Progenitor cell of endocrine pancreas (in vitro differentiated cells): Measurements from ENCODE around the gene TPBGL. TPM values are rescaled to one million over a fixed set of nuclear protein-coding genes. Genes with fewer than 3 reads are reported as not detected.

Experiments
- DNase-seq: peaks from one replicate; pipeline ENCODE4 v3.0.0; 2021; ENCODE audit warnings: low spot score; ENCODE audit not compliant: unreplicated experiment
- H3K27ac Mint-ChIP-seq: 2 replicates; pipeline ENCODE4 v1.8.0; 2021; ENCODE audit warnings: mild to moderate bottlenecking, moderate library complexity, mixed read lengths
- H3K27me3 Mint-ChIP-seq: 2 replicates; pipeline ENCODE4 v1.8.0; 2021; ENCODE audit warnings: mixed read lengths
- H3K36me3 Mint-ChIP-seq: 2 replicates; pipeline ENCODE4 v1.8.0; 2022; ENCODE audit warnings: mixed read lengths; ENCODE audit not compliant: insufficient read depth
- H3K4me1 Mint-ChIP-seq: 2 replicates; pipeline ENCODE4 v1.8.0; 2021; ENCODE audit warnings: low read depth, mixed read lengths
- H3K4me3 Mint-ChIP-seq: 2 replicates; pipeline ENCODE4 v1.8.0; 2021; ENCODE audit warnings: low read depth, mild to moderate bottlenecking, moderate library complexity, mixed read lengths
- H3K9me3 Mint-ChIP-seq: 2 replicates; pipeline ENCODE4 v1.8.0; 2021; ENCODE audit warnings: low read depth, mixed read lengths
- total RNA-seq: library from RNA; stranded (reverse); gene quantifications from 2 replicates; pipeline ENCODE4 v1.2.1, GENCODE V29; 2021
- TF ChIP-seq, protein P1 (sequence below): fragments of 200-600 bp; sonication (generic); IDR thresholded peaks from one replicate; pipeline ENCODE4 v1.5.0; 2021; ENCODE audit warnings: antibody characterized with exemption, mild to moderate bottlenecking; ENCODE audit not compliant: unreplicated experiment

Gene TPBGL
- total RNA-seq, 1 donor from 2014 or later = not detected

- DNase-seq = no peak
- peaks cover 3% of the 10 kb centered on the region for H3K4me1 Mint-ChIP-seq
- no peaks in the 10 kb centered on the region for H3K9me3 Mint-ChIP-seq
- no peak overlapping the region for H3K4me3 Mint-ChIP-seq
- H3K27me3 Mint-ChIP-seq = peaks cover 56% of the 10 kb centered on the region
- H3K27ac Mint-ChIP-seq = no peak overlapping the region
- H3K36me3 Mint-ChIP-seq = no peaks in the 10 kb centered on the region
- TF ChIP-seq, protein P1, sequence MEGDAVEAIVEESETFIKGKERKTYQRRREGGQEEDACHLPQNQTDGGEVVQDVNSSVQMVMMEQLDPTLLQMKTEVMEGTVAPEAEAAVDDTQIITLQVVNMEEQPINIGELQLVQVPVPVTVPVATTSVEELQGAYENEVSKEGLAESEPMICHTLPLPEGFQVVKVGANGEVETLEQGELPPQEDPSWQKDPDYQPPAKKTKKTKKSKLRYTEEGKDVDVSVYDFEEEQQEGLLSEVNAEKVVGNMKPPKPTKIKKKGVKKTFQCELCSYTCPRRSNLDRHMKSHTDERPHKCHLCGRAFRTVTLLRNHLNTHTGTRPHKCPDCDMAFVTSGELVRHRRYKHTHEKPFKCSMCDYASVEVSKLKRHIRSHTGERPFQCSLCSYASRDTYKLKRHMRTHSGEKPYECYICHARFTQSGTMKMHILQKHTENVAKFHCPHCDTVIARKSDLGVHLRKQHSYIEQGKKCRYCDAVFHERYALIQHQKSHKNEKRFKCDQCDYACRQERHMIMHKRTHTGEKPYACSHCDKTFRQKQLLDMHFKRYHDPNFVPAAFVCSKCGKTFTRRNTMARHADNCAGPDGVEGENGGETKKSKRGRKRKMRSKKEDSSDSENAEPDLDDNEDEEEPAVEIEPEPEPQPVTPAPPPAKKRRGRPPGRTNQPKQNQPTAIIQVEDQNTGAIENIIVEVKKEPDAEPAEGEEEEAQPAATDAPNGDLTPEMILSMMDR = no peak
Observed at GRCh38 chr11:75246671-75247350, 6.2 kb downstream of the TPBGL start.

DNA sequence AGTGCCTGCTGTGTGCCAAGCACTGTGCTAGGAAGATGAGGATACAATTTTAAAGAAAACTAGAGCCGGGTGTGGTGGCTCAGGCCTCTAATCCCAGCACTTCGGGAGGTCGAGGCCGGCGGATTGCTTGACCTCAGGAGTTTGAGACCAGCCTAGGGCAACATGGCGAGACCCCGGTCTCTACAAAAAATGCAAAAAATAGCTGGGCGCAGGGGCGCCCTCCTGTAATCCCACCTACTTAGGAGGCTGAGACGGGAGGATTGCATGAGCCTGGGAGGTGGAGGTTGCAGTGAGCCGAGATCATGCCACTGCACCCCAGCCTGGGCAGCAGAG lies 8.3 kb downstream of the TPBGL start:
- Mint-ChIP-seq H3K4me1 (no peaks in the 10 kb centered on the region), H3K36me3 (no peaks in the 10 kb centered on the region), H3K9me3 (peaks cover 5% of the 10 kb centered on the region), H3K4me3 (no peak overlapping the region), H3K27me3 (peaks cover 40% of the 10 kb centered on the region), H3K27ac (no peak overlapping the region)
- TF ChIP-seq, protein P1 = peak; percentile 21
- DNase-seq = no peak

DNA sequence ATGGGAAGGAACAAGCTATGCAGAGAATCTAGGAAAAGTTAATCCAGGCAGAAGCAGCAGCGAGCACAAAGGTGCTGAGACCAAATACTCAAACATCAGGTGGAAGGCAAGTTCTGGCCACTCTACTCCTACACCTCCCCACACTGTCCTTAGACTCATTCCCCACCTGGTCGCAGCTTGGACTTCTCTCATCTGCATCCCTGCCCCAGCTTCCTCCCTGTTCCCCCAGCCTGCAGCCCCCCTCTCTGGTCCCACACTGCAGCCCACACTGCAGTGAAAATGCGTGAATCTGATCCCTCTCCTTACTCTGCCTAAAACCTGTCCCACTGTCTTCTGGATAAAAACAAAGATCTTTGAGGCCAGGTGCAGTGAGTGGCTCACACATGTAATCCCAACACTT lies 9.1 kb downstream of the TPBGL start:
- Mint-ChIP-seq H3K4me3 (no peak overlapping the region), H3K9me3 (peaks cover 8% of the 10 kb centered on the region), H3K36me3 (no peaks in the 10 kb centered on the region), H3K27me3 (peaks cover 32% of the 10 kb centered on the region), H3K27ac (no peak overlapping the region), H3K4me1 (no peaks in the 10 kb centered on the region)
- no peak for DNase-seq
- TF ChIP-seq, protein P1 = no peak

DNA sequence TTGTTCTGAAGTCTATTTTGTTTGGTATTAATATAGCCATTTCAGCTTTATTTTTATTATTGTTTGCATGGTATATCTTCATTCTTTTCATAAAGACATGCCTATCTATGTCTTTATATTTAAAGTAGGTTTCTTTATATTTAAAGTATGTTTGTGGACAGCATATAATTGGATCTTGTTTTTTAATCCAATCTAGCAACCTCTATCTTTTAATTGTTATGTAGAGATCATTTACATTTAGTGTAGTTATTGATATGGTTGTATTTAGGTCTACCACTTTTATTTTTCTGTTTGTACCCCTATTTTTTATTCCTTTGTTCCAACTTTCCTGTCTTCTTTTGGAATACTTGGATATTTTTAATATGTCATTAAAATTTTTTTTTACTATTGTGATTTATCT lies 13.8 kb downstream of the TPBGL start:
- H3K9me3 Mint-ChIP-seq = peaks cover 8% of the 10 kb centered on the region
- TF ChIP-seq, protein P1 = no peak
- peaks cover 25% of the 10 kb centered on the region for H3K27me3 Mint-ChIP-seq
- no peak overlapping the region for H3K27ac Mint-ChIP-seq
- no peaks in the 10 kb centered on the region for H3K4me1 Mint-ChIP-seq
- no peak for DNase-seq
- H3K4me3 Mint-ChIP-seq = no peak overlapping the region
- no peaks in the 10 kb centered on the region for H3K36me3 Mint-ChIP-seq

GRCh38 chr11:75260396-75261170 lies 20.0 kb downstream of the TPBGL start:
- DNase-seq = no peak
- Mint-ChIP-seq H3K4me3 (no peak overlapping the region), H3K36me3 (no peaks in the 10 kb centered on the region), H3K27ac (no peak overlapping the region), H3K9me3 (no peaks in the 10 kb centered on the region), H3K4me1 (no peaks in the 10 kb centered on the region), H3K27me3 (peaks cover 15% of the 10 kb centered on the region)
- TF ChIP-seq, protein P1 = no peak
